ENCODE data around the gene STAT4. TPM values are rescaled to one million over a fixed set of nuclear protein-coding genes. Genes with fewer than 3 reads are reported as not detected.
A peak's percentile ranks its signal among the peaks of the same experiment; 100 is the strongest.

The STAT4 gene, protein sequence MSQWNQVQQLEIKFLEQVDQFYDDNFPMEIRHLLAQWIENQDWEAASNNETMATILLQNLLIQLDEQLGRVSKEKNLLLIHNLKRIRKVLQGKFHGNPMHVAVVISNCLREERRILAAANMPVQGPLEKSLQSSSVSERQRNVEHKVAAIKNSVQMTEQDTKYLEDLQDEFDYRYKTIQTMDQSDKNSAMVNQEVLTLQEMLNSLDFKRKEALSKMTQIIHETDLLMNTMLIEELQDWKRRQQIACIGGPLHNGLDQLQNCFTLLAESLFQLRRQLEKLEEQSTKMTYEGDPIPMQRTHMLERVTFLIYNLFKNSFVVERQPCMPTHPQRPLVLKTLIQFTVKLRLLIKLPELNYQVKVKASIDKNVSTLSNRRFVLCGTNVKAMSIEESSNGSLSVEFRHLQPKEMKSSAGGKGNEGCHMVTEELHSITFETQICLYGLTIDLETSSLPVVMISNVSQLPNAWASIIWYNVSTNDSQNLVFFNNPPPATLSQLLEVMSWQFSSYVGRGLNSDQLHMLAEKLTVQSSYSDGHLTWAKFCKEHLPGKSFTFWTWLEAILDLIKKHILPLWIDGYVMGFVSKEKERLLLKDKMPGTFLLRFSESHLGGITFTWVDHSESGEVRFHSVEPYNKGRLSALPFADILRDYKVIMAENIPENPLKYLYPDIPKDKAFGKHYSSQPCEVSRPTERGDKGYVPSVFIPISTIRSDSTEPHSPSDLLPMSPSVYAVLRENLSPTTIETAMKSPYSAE
- total RNA-seq, result 60.0 TPM
- polyA plus RNA-seq, result 10 to 100 TPM; 22.7 to 31.2 (median 26.5) TPM

DNA sequence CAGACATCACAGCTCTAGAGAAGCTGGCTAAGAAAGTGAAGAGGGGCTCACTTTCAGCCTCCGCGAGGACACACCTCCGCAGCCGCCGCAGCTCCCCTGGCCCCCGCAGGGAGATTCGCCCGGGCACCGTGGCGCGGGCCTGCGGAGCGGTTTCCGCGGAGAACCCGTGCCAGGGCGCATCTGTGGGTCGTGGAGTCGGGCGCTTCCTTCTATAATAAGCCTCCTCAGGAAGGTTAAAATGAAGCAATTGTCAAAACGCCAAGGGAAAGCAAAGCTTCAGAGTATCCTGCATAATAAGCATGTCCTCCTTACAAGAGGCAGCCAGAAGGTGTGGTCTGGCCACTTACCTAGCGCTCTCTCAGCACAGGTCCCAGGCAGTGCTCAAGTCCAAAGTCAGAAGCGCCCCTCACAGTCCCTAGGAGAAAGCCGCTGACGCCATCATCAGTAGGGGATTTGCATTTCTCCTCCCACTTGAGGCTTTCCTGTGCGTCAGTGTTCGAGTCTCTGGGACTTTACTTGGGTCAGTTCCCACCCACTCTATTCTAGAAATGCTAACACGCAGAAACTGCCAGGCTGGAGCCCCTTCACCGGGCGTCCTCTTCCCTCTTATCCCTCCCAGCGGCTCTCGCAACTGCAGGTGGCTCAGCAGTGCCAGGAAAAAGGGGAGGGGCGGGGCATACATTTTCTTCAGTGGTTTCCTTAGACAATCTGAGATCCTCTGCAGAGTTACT lies at the start of gene STAT4:
TSS of gene STAT4 (minus strand) at position 395 of the 731 bp plus-strand sequence. CDS start 2,791 bp downstream, outside the sequence.
- Histone ChIP-seq H3K4me1 (ENCODE audit: control insufficient read depth, insufficient read depth, low read length, poor library complexity, severe bottlenecking) (peaks cover 22% of the 10 kb centered on the region), H3K9me3 (ENCODE audit: control insufficient read depth in 2 of 2, low read length in 2 of 2) (no peaks in the 10 kb centered on the region), H3K36me3 (ENCODE audit: control insufficient read depth, insufficient read depth, low read length) (peaks cover 20% of the 10 kb centered on the region), H3K4me3 (ENCODE audit: low read depth, low read length) (peak within 1 kb of the TSS; percentile 99), H3K27ac (ENCODE audit: insufficient read depth, low read length, poor library complexity, severe bottlenecking) (peak within 1 kb of the TSS; percentile 94), H3K27me3 (ENCODE audit: control insufficient read depth, insufficient read depth, low read length) (no peaks in the 10 kb centered on the region)
- Mint-ChIP-seq H3K4me1 (peaks cover 5 to 55% (median 40%) of the 10 kb centered on the region in 4 donors), H3K4me3 (peak within 1 kb of the TSS; percentile 83 to 98 (median 95)), H3K36me3 (peaks cover 18% of the 10 kb centered on the region), H3K9me3 (no peaks in the 10 kb centered on the region), H3K27me3 (no peaks in the 10 kb centered on the region), H3K27ac (peak within 1 kb of the TSS; percentile 92 to 97 (median 97))
- ATAC-seq (ENCODE audit: low read depth in 2 of 2), result peak; percentile 85 to 86
- DNase-seq, result peak; percentile 75 to 85 (median 81)

DNA sequence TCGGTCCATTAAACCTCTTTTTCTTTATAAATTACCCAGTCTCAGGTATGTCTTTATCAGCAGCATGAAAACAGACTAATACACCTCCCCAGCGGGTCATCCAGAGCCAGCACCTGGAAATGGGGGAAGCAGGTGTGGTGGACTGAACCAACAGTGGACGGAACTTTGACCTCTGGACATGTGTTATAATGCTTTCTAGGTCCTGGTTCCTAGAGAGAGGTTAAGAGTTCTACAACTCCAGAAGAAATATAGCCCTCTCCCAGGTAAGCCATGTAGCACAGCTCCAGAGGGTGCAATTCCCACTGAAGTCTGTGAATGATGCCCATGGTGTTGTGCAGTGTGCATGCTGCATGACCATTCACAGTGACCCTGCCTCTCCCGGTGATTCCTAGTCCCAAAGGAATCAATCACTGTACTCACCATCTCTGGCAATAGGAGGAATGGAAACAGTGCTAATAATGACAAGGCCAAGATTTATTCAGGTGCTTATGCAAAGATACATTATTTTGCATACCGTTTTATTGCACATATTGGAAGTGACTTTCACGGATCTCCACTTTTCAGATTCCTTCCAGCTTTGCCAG lies 49.2 kb upstream of the STAT4 start:
- no peaks in the 10 kb centered on the region for H3K36me3 ChIP-seq (ENCODE audit: control insufficient read depth, insufficient read depth, low read length)
- Mint-ChIP-seq H3K9me3 (peaks cover 0 to 9% (median 0%) of the 10 kb centered on the region in 7 donors), H3K36me3 (no peaks in the 10 kb centered on the region), H3K4me1 (peaks cover 0 to 8% (median 6%) of the 10 kb centered on the region in 4 donors), H3K4me3 (no peak overlapping the region), H3K27ac (no peak overlapping the region), H3K27me3 (peaks cover 13% of the 10 kb centered on the region)
- no peaks in the 10 kb centered on the region for H3K9me3 ChIP-seq (ENCODE audit: control insufficient read depth in 2 of 2, low read length in 2 of 2)
- no peak overlapping the region for H3K4me3 ChIP-seq (ENCODE audit: low read depth, low read length)
- ATAC-seq (ENCODE audit: low read depth in 2 of 2), result no peak
- H3K4me1 ChIP-seq (ENCODE audit: control insufficient read depth, insufficient read depth, low read length, poor library complexity, severe bottlenecking), result peaks cover 6% of the 10 kb centered on the region
- H3K27me3 ChIP-seq (ENCODE audit: control insufficient read depth, insufficient read depth, low read length), result no peaks in the 10 kb centered on the region
- no peak overlapping the region for H3K27ac ChIP-seq (ENCODE audit: insufficient read depth, low read length, poor library complexity, severe bottlenecking)
- no peak for DNase-seq

DNA sequence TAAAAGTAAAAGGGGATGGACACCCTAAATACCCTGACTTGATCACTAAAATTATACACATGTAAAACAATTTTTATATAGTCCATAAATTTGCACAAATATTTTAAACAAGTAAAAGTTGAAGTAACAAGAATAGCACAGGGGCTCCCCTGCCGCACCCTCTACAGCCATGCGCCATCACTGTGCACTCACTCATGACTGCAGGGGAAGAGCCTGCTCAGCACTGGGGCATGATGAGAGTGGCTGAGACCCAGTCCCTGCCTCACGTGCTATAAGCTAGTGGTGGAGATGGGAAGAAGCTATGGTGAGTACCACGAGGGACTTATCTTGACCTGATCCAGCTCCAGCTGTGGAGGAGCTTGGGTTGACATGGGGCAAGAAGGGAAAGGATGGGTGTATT lies 47.5 kb upstream of the STAT4 start:
- no peaks in the 10 kb centered on the region for H3K27me3 ChIP-seq (ENCODE audit: control insufficient read depth, insufficient read depth, low read length)
- H3K4me3 ChIP-seq (ENCODE audit: low read depth, low read length), result no peak overlapping the region
- H3K36me3 ChIP-seq (ENCODE audit: control insufficient read depth, insufficient read depth, low read length), result no peaks in the 10 kb centered on the region
- Mint-ChIP-seq H3K4me3 (no peak overlapping the region), H3K9me3 (peaks cover 0 to 9% (median 0%) of the 10 kb centered on the region in 7 donors), H3K36me3 (no peaks in the 10 kb centered on the region), H3K27ac (no peak overlapping the region), H3K27me3 (peaks cover 13% of the 10 kb centered on the region), H3K4me1 (peaks cover 14 to 18% (median 16%) of the 10 kb centered on the region in 4 donors)
- DNase-seq (no peak), ATAC-seq (ENCODE audit: low read depth in 2 of 2) (no peak)
- no peaks in the 10 kb centered on the region for H3K9me3 ChIP-seq (ENCODE audit: control insufficient read depth in 2 of 2, low read length in 2 of 2)
- no peak overlapping the region for H3K27ac ChIP-seq (ENCODE audit: insufficient read depth, low read length, poor library complexity, severe bottlenecking)
- H3K4me1 ChIP-seq (ENCODE audit: control insufficient read depth, insufficient read depth, low read length, poor library complexity, severe bottlenecking), result peaks cover 15% of the 10 kb centered on the region

DNA sequence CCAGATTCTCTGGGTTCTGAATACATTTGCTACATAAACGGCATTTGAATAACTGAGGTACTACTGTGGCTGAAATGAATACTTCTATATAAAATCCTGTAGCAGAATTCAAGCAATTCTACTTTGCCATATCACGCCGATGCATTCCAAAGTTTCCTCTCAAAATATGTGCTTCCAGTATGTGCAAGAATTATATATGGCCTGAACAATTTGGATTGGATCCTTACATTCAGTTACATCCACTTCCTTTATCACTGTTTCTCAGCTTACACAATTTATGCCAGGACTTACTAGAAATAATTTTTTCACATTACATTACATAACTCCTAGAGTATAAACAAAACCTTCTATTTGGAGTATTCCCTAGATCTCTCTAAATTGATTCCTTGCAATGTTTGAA lies 46.3 kb upstream of the STAT4 start:
- Histone ChIP-seq H3K4me1 (ENCODE audit: control insufficient read depth, insufficient read depth, low read length, poor library complexity, severe bottlenecking) (peaks cover 15% of the 10 kb centered on the region), H3K36me3 (ENCODE audit: control insufficient read depth, insufficient read depth, low read length) (no peaks in the 10 kb centered on the region), H3K27ac (ENCODE audit: insufficient read depth, low read length, poor library complexity, severe bottlenecking) (no peak overlapping the region), H3K27me3 (ENCODE audit: control insufficient read depth, insufficient read depth, low read length) (no peaks in the 10 kb centered on the region), H3K9me3 (ENCODE audit: control insufficient read depth in 2 of 2, low read length in 2 of 2) (no peaks in the 10 kb centered on the region), H3K4me3 (ENCODE audit: low read depth, low read length) (no peak overlapping the region)
- no peak for DNase-seq
- no peak overlapping the region for H3K4me3 Mint-ChIP-seq
- peaks cover 13% of the 10 kb centered on the region for H3K27me3 Mint-ChIP-seq
- no peak for ATAC-seq (ENCODE audit: low read depth in 2 of 2)
- H3K9me3 Mint-ChIP-seq, result peaks cover 0 to 9% (median under 1%) of the 10 kb centered on the region in 7 donors
- H3K36me3 Mint-ChIP-seq, result no peaks in the 10 kb centered on the region
- no peak overlapping the region for H3K27ac Mint-ChIP-seq
- peaks cover 12 to 19% (median 15%) of the 10 kb centered on the region in 4 donors for H3K4me1 Mint-ChIP-seq

DNA sequence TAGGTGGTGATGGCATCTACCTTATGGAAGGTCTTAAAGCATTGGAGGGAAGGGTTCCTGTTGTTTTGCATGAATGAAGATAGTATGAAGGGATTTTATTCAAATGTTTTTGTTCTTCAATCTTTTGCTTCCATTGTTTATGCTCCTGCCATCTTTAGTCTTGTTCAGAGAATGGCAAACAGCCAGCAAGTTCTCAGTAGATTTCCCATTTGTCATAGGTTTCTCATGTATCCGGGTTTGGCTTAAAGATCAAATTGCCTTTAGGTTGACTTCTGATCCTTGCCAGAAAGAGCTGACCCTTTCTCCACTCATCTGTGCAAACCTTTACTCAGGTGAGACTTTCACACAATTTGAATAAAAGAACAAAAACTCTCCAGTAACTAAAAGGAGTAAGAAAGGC lies 44.2 kb upstream of the STAT4 start:
- H3K4me1 ChIP-seq (ENCODE audit: control insufficient read depth, insufficient read depth, low read length, poor library complexity, severe bottlenecking), result peaks cover 15% of the 10 kb centered on the region
- H3K27ac ChIP-seq (ENCODE audit: insufficient read depth, low read length, poor library complexity, severe bottlenecking), result no peak overlapping the region
- ATAC-seq (ENCODE audit: low read depth in 2 of 2) (no peak), DNase-seq (no peak)
- Mint-ChIP-seq H3K4me1 (peaks cover 12 to 21% (median 15%) of the 10 kb centered on the region in 4 donors), H3K9me3 (peaks cover 0 to 13% (median 5%) of the 10 kb centered on the region in 7 donors), H3K4me3 (no peak overlapping the region), H3K36me3 (peaks cover 4% of the 10 kb centered on the region), H3K27ac (no peak overlapping the region), H3K27me3 (peaks cover 13% of the 10 kb centered on the region)
- no peaks in the 10 kb centered on the region for H3K36me3 ChIP-seq (ENCODE audit: control insufficient read depth, insufficient read depth, low read length)
- no peak overlapping the region for H3K4me3 ChIP-seq (ENCODE audit: low read depth, low read length)
- H3K9me3 ChIP-seq (ENCODE audit: control insufficient read depth in 2 of 2, low read length in 2 of 2), result peaks cover 0 to 2% of the 10 kb centered on the region in 2 experiments
- no peaks in the 10 kb centered on the region for H3K27me3 ChIP-seq (ENCODE audit: control insufficient read depth, insufficient read depth, low read length)

DNA sequence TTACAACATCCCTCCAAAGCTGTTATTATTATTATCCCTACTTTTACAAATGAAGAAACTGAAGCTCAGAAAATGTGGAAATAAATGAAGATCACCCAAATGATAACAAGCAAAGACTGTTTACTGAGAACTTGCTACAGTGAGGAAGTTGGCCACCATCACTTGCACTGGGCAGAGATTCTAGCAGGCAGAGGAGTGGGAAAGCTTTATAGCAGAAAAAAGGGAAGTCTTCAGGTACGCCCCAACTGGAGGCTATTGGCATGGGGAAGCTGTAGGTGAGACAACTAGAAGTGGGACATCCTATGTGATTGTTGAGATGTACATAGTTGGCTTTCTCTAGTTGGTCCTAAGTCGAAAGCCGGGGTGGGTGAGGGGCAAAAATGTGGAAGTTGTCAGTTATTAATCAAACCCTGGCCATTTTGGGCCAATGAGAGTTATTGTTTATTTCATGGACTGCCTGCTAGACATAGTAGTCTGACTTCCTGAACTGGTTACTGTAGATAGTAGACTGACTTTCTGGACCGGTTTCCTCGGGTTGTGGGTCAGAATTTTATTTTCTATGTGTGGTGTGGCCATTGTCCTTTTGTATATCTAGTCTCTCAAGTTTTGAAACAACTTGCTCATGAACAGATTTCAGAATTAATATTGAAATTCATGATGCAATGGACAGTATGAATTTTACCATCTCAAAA lies 40.2 kb upstream of the STAT4 start:
- peaks cover 0 to 13% (median 5%) of the 10 kb centered on the region in 7 donors for H3K9me3 Mint-ChIP-seq
- peaks cover 4% of the 10 kb centered on the region for H3K27me3 Mint-ChIP-seq
- H3K9me3 ChIP-seq (ENCODE audit: control insufficient read depth in 2 of 2, low read length in 2 of 2), result peaks cover 0 to 2% of the 10 kb centered on the region in 2 experiments
- no peak overlapping the region for H3K27ac ChIP-seq (ENCODE audit: insufficient read depth, low read length, poor library complexity, severe bottlenecking)
- no peak overlapping the region for H3K4me3 ChIP-seq (ENCODE audit: low read depth, low read length)
- H3K4me1 ChIP-seq (ENCODE audit: control insufficient read depth, insufficient read depth, low read length, poor library complexity, severe bottlenecking), result peaks cover 19% of the 10 kb centered on the region
- no peaks in the 10 kb centered on the region for H3K27me3 ChIP-seq (ENCODE audit: control insufficient read depth, insufficient read depth, low read length)
- H3K4me1 Mint-ChIP-seq, result peaks cover 12 to 39% (median 24%) of the 10 kb centered on the region in 4 donors
- H3K36me3 Mint-ChIP-seq, result peaks cover 4% of the 10 kb centered on the region
- H3K36me3 ChIP-seq (ENCODE audit: control insufficient read depth, insufficient read depth, low read length), result no peaks in the 10 kb centered on the region
- no peak for DNase-seq
- no peak for ATAC-seq (ENCODE audit: low read depth in 2 of 2)
- no peak overlapping the region for H3K4me3 Mint-ChIP-seq
- peak overlapping the region in 1 of 3 donors; percentile 25 for H3K27ac Mint-ChIP-seq

All from CD4-positive, CD25-positive, alpha-beta regulatory T cell (primary cell).